Measurements from ENCODE around the gene UPK2. TPM values are rescaled to one million over a fixed set of nuclear protein-coding genes. Genes with fewer than 3 reads are reported as not detected.

Gene UPK2
- total RNA-seq, 1 donor from 2014 or later = not detected

- intact Hi-C loops (cut with DNase I) = loop anchor here (5.0 kb wide), 2 partner anchors 303 to 392 kb away; partner anchors contain the start of gene MCAM
- DNase-seq (ENCODE audit: low spot score in 2 of 2) = no peak
Observed at GRCh38 chr11:118924591-118925585, 31.2 kb upstream of the UPK2 start.

GRCh38 chr11:118927554-118928100 lies 28.5 kb upstream of the UPK2 start:
- Histone ChIP-seq H3K4me1 (peaks cover 3 to 18% of the 10 kb centered on the region in 2 donors), H3K4me3 (peak overlapping the region in 1 of 2 donors; percentile 19)
- intact Hi-C loops (cut with DNase I) = loop anchor here (1.0 to 5.0 kb wide), 4 partner anchors 20 to 390 kb away; partner anchors contain the start of genes DDX6 and MCAM

More at GRCh38 chr11:118924591-118925585, 31.2 kb upstream of the UPK2 start:
- Histone ChIP-seq H3K27me3 (no peaks in the 10 kb centered on the region), H3K4me1 (peaks cover 21 to 33% of the 10 kb centered on the region in 2 donors), H3K9me3 (no peaks in the 10 kb centered on the region), H3K36me3 (no peaks in the 10 kb centered on the region), H3K27ac (peak overlapping the region; percentile 97), H3K4me3 (peak overlapping the region; percentile 88 to 98)
- no peak for TF ChIP-seq CTCF (IDR thresholded peaks at IDR 0.05)

GRCh38 chr11:118928101-118928869 lies 27.8 kb upstream of the UPK2 start:
- peaks cover 3 to 16% of the 10 kb centered on the region in 2 donors for H3K4me1 ChIP-seq
- H3K27me3 ChIP-seq = no peaks in the 10 kb centered on the region
- peak; percentile 93 to 97 for DNase-seq (ENCODE audit: low spot score in 2 of 2)
- intact Hi-C loops (cut with DNase I) = loop anchor here (1.0 to 5.0 kb wide), 4 partner anchors 21 to 389 kb away; partner anchors contain the start of genes DDX6 and MCAM
- no peaks in the 10 kb centered on the region for H3K9me3 ChIP-seq
- no peaks in the 10 kb centered on the region for H3K36me3 ChIP-seq
- TF ChIP-seq CTCF (IDR thresholded peaks at IDR 0.05) = peak; percentile 92 to 97 (median 94)
- H3K4me3 ChIP-seq = peak overlapping the region; percentile 80 to 82
- H3K27ac ChIP-seq = peak overlapping the region; percentile 97 to 98

More at GRCh38 chr11:118927554-118928100, 28.5 kb upstream of the UPK2 start:
- H3K27me3 ChIP-seq = no peaks in the 10 kb centered on the region
- DNase-seq (ENCODE audit: low spot score in 2 of 2) = no peak
- H3K9me3 ChIP-seq = no peaks in the 10 kb centered on the region
- peak overlapping the region; percentile 97 for H3K27ac ChIP-seq
- H3K36me3 ChIP-seq = no peaks in the 10 kb centered on the region
- no peak for TF ChIP-seq CTCF (IDR thresholded peaks at IDR 0.05)

- intact Hi-C loops (cut with DNase I) = loop anchor here (1.0 to 5.0 kb wide), 5 partner anchors 22 to 388 kb away; partner anchors contain the start of genes DDX6, MCAM and UPK2
- peak in 1 of 2 donors; percentile 81 for DNase-seq (ENCODE audit: low spot score in 2 of 2)
- peaks cover 3 to 12% of the 10 kb centered on the region in 2 donors for H3K4me1 ChIP-seq
Observed at GRCh38 chr11:118928870-118929500, 27.1 kb upstream of the UPK2 start.

More at GRCh38 chr11:118928870-118929500, 27.1 kb upstream of the UPK2 start:
- TF ChIP-seq CTCF (IDR thresholded peaks at IDR 0.05) = no peak
- Histone ChIP-seq H3K36me3 (no peaks in the 10 kb centered on the region), H3K9me3 (no peaks in the 10 kb centered on the region), H3K27me3 (no peaks in the 10 kb centered on the region), H3K27ac (peak overlapping the region; percentile 97 to 98), H3K4me3 (peak overlapping the region; percentile 80 to 82)

All from ascending aorta (tissue), 2 donors.